GM19351 (cell line): ENCODE data around the gene ACSM3.
"Not testable (repeated sequence)": the region's sequence is repeated elsewhere in the genome, so short reads cannot be mapped to it uniquely, and the experiment has no call there.

ENCODE experiments used
- ATAC-seq: cut with Tn5 transposase; IDR thresholded peaks from one replicate; pipeline ENCODE4 v1.9.1; 2021; ENCODE audit warnings: mild to moderate bottlenecking, moderate library complexity; ENCODE audit not compliant: unreplicated experiment

The ACSM3 gene

DNA sequence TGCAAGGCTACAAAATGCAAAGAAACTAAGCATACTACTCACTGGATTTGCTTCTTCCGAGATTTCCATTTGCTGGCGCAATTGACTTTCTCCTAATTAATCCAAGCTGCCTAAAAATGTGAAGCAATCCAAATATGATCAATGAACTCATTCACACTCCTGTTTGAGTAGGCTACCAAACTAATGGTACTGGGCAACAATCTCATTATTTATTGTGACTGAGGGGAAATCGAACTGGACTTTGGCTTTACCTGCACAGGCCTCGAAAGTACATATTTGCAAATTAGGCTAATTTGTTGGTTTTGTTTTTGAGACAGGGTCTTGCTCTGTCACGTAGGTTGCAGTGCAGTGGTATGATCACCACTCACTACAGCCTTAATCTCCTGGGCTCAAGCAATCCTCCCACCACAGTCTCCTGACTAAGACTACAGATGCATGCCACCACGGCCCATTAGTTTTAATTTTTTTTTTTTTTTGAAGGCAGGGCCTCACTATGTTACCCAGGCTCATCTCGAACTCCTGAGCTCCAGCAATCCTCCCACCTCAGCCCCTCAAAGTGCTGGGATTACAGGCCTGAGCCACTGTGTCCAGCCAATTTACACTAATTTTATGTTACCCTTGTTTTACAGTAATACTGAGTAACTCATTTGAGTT is 39.9 kb downstream of the ACSM3 start:
- ATAC-seq, result no peak

DNA sequence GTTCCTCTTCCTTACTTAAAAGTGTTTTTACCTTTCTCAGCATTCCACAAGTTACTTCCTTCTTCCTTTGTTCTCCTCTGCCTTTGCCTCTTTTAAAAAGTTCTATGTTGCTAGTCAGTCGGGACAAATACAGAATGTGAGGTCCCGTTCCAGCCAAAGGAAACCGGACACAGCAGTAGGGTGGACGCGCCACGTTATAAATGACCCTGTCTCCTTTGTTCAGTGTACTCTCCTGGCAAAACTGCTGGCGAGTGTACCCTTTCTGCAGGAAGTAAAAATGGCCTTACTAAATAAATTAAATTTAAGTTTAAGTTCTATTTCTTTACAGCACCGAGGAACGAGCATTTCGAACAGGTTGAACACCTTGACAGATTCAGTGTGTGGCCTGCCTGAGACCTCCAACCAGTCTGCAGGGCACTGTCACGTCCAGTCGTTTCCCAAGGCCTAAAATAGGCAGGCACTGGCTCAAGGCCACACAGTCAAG is 41.9 kb downstream of the ACSM3 start:
- not testable (repeated sequence) for ATAC-seq

DNA sequence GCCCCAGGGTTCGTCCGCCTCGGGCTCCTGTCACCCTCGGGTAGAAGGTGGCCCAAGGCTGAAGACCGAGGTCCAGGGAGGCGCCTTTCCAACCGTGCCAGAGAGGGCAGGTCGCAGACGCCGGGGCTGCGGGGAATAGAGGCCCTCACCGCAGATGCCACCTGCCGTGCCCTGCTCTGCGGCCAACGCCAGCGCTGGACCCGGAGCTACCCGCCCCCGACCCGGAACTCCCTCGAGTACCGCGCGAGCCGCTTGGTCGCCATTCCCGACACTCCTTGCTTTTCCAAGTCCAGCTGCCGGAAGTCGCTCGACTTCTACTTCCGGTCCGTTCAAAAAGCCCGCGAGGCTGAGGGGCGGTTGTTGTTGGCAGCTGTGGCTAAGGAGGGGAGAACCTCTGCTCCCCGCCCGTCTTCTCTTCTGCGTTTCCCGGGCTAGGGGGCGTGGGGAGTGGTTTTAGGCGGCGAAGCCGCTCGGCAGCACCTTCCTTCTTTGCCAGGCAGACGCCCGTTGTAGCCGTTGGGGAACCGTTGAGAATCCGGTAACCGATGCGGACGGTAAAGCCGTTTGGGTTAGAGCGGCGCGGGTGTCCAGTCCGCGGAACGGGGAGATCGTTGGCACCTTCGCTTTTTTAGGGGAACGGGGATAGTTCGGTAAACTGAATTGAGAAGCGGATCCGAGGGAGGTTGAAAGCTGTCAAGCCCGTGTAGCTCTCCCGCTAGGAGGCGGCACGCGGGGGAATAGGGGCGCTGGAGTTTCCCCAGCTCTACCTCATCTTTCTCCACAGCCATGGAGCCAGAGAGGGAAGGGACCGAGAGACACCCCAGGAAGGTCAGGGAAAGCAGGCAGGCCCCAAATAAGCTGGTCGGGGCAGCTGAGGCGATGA is 42.6 kb downstream of the ACSM3 start, which contains the start of the genes ERI2 and REXO5:
Gene ERI2, minus strand, starts transcription at position 305 of the 883 bp plus-strand sequence. Its CDS starts 42 bp downstream, at position 263.
Gene REXO5, plus strand, starts transcription at position 360 of the 883 bp plus-strand sequence. Its CDS starts 427 bp downstream, at position 787.
- peak; percentile 80 for ATAC-seq

DNA sequence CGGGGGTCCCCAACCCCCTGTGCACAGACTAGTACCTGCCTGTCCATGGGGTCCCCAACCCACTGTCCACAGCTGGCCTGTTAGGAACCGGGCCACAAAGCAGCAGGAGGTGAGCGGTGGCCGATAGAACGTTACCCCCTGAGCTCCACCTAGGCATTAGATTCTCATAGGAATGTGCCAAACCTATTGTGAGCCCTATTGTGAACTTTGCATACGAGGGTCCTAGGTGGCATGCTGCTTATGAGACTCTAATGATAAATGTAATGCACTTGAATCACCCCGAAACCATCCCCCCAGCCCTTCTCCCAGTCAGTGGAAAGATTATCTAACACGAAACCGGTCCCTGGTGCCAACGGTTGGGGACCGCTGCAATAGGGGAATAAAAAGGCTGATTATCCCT is 44.0 kb downstream of the ACSM3 start:
- ATAC-seq, result no peak

DNA sequence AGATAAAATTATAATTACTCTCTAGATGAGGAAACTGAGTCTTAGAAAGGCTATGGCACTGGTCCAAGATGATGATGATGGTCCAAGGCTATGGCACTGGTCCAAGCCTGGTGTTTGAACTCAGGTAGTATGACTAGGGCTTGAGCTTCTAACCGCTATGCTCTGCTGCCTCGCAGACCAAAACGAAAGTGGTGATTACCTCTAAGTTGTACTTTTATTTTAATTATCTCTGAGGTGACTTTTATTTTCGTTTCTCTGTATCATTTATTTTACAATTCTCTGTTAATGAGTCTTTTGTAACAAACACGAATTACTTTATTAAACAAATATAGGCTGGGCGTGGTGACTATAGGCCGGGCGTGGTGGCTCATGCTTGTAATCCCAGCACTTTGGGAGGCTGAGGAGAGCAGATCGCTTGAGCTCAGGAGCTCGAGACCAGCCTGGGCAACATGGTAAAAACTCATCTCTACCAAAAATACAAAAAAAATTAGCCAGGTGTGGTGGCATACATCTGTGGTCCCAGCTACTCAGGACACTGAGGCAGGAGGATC is 48.1 kb downstream of the ACSM3 start:
- ATAC-seq, result no peak

DNA sequence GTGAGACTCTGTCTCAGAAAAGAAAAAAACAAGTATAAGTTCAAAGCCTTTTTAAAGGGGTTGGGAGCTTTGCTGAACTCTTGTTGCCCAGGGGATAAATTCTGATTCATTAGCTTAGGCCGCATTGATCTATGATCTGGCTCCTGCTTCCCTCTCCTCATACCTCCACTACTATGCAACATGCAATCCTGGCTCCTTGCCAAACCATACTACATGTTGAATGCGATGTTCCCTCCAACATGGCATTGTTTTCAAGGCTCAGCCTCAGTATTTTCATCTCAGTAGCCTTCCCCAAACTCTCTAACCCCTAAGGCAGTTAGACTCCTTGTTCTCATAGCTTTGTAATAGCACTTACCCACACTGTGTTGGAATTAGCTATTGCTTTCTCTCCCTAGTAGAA is 48.7 kb downstream of the ACSM3 start:
- no peak for ATAC-seq

DNA sequence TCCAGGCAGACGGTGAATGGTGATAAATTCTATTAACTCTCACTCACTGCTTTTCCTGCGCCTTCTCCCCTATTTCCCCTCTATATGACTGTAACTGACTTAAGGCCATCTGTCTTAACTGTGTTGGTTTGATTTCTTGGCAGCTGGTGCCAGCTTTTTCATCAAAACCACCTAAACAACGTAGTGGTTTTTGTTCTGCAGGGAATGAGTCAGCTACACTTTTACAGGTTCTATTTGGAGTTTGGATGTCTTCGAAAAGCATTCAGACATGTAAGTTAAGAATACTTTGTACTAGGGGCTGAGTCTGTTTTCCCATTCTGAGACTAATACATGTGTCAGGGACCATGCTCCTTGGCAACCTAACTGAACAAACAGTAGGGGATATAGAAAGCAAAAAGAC is 51.0 kb downstream of the ACSM3 start:
- no peak for ATAC-seq

DNA sequence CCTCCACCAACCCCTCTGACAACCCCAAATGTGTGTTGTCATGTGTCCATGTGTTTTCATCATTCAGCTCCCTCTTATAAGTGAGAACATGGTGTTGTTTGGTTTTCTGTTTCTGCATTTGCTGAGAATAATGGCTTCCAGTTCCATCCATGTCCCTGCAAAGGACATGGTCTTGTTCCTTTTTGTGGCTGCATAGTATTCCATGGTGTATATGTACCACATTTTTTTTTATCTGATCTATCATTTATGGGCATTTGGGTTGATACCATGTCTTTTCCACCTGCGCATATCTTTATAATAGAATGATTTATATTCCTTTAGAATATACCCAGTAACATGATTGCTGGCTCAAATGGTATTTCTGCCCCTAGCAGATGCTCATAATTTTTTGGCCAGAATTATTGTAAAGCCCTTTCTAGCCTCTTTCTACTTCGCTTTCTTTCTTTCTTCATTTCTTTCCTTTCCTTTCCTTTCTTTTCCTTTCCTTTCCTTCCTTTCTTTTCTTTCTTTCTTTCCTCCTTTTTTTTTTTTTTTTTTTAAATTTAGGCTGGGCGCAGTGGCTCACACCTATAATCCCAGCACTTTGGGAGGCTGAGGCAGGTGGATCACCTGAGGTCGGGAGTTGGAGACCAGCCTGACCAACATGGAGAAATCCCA is 55.2 kb downstream of the ACSM3 start:
- no peak for ATAC-seq

DNA sequence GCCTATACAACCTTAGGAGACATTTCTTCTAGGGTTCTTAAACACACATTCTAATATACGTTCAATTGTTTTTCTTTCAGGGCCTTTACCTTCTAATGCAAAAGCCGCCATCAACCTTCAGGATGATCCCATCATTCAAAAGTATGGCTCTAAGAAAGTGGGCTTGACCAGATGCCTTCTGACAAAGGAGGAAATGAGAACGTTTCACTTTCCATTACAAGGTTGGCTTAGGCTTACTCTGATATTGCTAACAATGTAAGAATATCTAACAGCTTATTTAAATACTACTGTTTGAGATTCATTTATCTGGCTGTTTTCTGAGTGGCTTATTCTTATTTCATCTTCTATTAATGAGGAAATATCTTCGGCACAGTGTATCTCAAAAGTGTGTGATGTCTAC is 57.9 kb downstream of the ACSM3 start:
- no peak for ATAC-seq

DNA sequence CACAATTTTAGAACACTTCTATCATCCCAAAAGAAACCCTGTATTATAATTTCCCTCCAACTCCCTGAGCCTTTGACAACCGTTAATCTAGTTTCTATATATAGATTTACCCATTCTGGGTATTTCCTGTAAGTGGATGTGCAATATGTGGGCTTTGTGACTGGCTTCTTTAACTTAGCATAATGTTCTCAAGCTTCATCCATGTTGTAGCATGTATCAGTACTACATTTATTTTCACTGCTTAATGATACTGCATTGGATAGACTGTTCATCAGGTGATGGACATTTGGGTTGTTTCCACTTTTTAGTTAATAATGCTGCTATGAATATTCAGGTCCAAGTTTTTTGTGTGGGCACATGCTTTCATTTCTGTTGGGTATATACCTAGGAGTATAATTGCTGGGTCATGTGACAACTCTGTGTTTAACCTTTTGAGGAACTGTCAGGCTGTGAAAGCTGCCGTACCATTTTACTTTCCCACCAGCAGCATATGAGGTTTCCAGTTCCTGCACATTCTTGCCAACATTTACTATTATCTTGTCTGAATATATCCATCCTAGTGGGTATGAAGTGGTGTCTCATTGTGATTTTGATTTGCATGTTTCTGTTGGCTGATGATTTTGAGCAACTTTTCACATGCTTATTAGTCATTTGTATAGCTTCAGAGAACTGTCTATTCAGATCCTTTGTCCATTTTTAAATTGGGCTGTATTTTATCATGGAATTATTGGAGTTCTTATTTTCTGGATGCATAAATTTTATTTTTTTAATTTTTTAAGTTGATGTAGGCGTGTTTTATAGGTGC is 58.9 kb downstream of the ACSM3 start:
- no peak for ATAC-seq

DNA sequence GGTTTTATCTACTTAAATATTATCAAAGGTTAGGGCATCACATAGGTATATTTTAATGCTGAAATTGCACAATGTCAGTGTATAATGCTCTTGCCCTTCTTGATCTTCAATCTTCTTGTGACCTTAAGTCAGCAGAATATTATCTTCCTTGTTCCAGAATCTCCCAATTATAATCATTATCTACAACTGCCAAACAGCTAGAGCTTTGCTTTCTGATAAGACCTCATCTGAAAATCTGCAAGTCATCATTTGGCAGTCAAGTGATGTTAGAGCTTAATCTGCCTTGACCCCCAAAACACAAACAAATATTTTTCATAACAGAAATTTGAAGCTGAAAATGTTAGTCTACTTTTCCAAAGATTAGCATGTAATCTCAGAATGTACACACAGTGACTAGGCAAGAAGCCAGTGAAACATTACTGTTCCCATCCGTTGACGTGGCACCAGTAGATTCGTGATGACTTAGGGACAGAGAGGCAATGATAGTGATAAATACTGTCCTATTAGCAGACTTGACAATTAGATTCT is 62.3 kb downstream of the ACSM3 start:
- ATAC-seq, result no peak

DNA sequence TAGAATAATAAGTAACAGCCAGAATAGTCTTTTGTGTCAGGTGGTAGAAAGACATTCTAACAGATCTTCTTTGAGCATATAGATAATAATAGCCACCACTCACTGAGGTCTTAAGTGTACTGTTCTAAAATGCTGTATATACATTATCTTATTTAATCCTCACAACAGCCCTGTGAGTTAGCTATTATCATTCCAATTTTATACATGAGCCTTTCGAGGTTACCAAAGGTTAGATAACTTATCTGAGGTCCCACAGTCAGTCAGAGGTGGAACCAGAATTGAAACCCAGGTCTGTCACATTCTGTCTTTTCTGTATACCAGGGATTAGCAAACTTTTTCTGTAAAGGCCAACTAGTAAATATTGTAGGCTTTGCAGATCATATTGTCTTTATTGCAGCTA is 65.7 kb downstream of the ACSM3 start:
- ATAC-seq, result no peak

DNA sequence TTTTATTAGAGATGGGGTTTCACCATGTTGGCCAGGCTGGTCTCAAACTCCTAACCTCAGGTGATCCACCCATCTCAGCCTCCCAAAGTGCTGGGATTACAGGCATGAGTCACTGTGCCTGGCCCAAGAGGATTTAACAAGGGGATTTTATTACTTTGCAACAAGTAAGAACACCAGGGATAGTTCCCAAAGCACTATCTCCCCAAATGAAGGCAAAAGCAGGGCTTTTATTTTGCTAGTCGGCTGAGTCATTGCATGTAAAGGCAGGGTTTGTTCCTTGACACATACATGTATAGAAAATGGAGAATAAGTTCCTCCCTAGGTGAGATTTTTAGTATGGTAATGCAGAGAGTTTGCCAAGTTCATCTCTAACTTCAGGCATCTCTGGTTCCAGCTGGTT is 66.6 kb downstream of the ACSM3 start:
- ATAC-seq, result no peak

DNA sequence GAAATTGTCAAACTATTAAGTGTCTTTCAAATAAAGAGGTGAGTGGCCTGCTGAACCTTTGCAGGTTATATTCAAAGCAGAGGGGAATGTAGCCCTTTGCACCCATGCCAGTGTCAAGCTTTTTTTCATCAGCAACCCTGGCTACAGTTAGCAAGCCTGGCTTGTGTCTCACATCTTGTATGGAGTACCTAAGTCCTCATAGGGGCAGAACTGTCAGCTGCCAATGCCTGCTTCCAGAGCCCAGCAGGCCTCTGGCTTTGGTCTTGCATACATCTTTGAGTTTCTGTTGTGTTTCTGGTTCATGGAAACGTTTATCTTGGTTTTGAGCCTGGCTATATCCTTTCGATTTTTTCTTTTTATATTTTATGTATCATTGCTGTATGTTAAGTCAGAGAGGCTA is 69.3 kb downstream of the ACSM3 start:
- ATAC-seq, result no peak

DNA sequence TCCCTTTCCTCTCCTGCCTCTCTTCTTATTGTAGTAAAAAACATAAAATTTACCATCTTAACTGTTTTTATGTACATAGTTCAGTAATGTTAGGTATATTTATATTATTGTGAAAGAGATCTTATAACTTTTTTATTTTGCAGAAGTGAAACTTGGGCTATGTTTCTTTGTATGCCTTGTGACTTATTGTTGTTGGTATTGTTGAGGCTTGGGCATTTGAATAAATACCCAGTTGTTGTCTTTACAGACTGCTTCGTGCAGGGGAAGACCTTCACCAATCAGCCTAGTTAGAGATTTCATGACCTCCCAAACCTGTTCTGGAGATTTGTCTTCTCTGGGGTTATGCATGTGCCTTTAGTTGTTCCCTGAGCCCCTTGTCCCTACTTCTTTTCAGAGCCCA is 74.4 kb downstream of the ACSM3 start:
- no peak for ATAC-seq

DNA sequence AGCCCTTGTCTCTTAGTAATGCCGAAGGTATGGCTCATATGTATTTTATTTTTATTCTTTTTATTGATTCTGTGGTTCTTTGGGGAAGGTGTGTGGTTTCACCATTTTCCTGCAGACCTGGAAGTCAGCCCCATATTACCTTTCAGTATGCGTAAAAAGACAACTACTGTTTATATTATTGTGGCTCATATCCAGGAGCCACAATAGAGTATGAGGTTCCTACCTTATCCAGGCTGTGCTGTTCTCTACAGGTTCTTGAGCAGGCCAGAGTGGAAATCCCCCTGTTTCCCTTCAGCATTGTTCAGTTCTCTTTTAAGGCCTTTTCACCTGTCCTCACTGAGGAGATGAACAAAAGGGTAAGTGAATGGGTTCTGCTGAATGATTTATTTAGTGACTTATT is 75.7 kb downstream of the ACSM3 start:
- ATAC-seq, result no peak

DNA sequence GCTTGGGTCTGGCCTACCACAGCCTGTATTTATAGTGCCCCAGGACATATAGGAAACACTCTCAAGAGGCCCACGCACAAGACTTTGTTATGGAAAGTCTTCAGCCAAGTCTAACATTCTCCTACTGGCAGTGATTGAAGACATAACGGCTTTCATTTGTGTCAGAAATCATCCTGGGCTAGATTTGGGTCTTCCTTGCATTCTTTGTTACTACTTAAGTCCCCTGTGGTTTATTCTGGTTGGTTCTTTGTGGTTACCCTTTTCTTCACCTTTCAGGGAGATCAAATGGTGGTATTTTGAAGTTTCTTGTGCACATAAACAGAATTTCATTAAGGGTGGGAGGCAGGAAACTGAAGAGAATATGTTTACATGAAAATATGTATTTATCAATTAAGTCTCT is 80.2 kb downstream of the ACSM3 start:
- ATAC-seq, result no peak

DNA sequence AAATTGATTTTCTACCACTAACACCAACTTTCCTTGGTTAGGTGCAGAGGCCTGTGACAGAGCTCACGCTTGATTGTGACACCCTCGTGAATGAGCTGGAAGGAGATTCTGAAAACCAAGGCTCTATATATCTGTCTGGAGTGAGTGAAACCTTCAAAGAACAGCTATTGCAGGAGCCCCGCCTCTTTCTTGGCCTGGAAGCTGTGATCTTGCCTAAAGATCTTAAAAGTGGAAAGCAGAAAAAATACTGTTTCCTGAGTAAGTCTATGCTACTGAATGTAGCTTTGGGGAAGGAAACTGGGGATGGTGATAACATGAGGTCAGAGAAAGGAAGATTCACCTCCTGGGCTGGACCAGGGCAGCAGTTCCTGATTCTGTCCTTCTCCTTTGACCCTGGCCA is 80.8 kb downstream of the ACSM3 start:
- no peak for ATAC-seq

DNA sequence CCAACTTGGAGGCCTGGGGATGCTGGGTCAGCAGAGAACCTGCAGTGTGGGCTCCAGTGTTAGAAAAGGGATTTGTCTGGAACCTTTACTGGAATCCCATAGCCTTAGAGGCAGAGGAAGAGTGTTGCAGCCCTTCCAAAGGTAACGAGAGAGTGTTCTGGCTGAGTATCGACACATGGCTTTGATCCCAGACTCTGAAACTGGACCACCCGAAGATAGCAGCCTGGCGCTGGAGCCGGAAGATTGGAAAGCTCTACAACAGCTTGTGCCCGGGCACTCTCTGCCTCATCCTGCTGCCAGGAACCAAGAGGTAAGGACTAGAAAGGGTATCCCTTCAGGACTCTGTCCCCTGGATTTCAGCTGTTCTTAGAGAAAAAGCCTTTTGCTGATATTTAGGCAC is 82.2 kb downstream of the ACSM3 start:
- ATAC-seq, result no peak

DNA sequence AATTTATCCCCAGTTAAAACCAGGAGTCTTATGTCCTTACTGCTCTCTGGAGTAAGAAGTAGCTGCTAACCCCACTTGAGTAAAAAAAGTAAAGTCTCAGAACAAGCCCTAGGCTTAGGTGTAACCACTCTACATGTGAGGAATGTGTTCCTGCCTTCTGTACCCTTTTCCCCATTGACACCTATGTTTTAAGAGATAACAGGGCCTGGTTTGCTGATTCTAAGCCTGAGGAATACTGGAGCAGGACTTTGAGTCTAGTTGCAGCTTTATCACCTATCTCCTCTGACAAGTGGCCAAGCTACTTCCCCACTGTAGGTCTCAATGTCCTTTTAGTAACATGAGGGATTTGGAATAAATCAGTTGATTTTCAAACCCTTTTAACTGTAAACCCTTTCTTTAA is 82.7 kb downstream of the ACSM3 start:
- ATAC-seq, result no peak
